HCT116 (cell line): Measurements from ENCODE around the gene TBC1D25.

Experiments
- ATF3 ChIP-seq: IDR thresholded peaks from 2 replicates; pipeline ENCODE4 v1.6.1; 2012
- CTCF ChIP-seq, 3 experiments: fragments of 200-600 bp in 1 of 3; sonication (generic) in 1 of 3; IDR thresholded peaks in 2 of 3; conservative IDR thresholded peaks in 1 of 3; 2 replicates each; pipeline ENCODE4 v1.5.1; 2012 to 2017; ENCODE audit warnings: low read depth in 2 of 3, low read length in 2 of 3, antibody characterized with exemption in 1 of 3, borderline replicate concordance in 1 of 3, control low read depth in 1 of 3, mild to moderate bottlenecking in 1 of 3, mixed read lengths in 1 of 3, mixed run types in 1 of 3, moderate library complexity in 1 of 3; ENCODE audit not compliant: insufficient read depth in 1 of 3
- EZH2 ChIP-seq: fragments of 200-600 bp; sonication (generic); IDR thresholded peaks from 2 replicates; pipeline ENCODE4 v1.6.1; 2017; ENCODE audit warnings: antibody characterized with exemption, mixed run types
- EZH2phosphoT487 ChIP-seq: fragments of 200-600 bp; IDR thresholded peaks from 2 replicates; pipeline ENCODE4 v1.6.1; 2018; ENCODE audit warnings: antibody characterized with exemption, borderline replicate concordance
- POLR2AphosphoS5 ChIP-seq: IDR thresholded peaks from 2 replicates; pipeline ENCODE4 v1.6.1; 2011; ENCODE audit warnings: mild to moderate bottlenecking, low read depth, low read length, moderate library complexity
- REST ChIP-seq: IDR thresholded peaks from 2 replicates; pipeline ENCODE4 v1.6.1; 2012; ENCODE audit warnings: low read depth
- SP1 ChIP-seq: IDR thresholded peaks from 2 replicates; pipeline ENCODE4 v1.6.1; 2012; ENCODE audit warnings: low read depth
- SRF ChIP-seq: IDR thresholded peaks from 2 replicates; pipeline ENCODE4 v1.6.1; 2012; ENCODE audit warnings: low read depth
- YY1 ChIP-seq: IDR thresholded peaks from 2 replicates; pipeline ENCODE4 v1.6.1; 2011; ENCODE audit warnings: low read length, low read depth, moderate library complexity, mild to moderate bottlenecking; ENCODE audit not compliant: insufficient replicate concordance; ENCODE audit errors: extremely low read depth
- ZFX ChIP-seq: fragments of 450-650 bp; IDR thresholded peaks from 2 replicates; pipeline ENCODE4 v1.6.1; 2017

GRCh38 chrX:48504261-48504660 is 35.3 kb upstream of the TBC1D25 start:
- TF ChIP-seq CTCF (IDR thresholded peaks at IDR 0.05 in 2 of 3, conservative IDR thresholded peaks at IDR 0.05 in 1 of 3; ENCODE audit: borderline replicate concordance in 1 of 3, insufficient read depth in 1 of 3, low read depth in 2 of 3, low read length in 2 of 3) (no peak), EZH2phosphoT487 (no peak), ATF3 (no peak), SP1 (no peak), EZH2 (no peak), YY1 (no peak), POLR2AphosphoS5 (no peak), REST (no peak), SRF (no peak), ZFX (no peak)
